GM12874 (cell line): ENCODE results near the gene CCDC88B.

Source experiments
- CTCF ChIP-seq: IDR thresholded peaks from 2 replicates; pipeline ENCODE4 v1.5.1; 2011; ENCODE audit warnings: low read depth, mild to moderate bottlenecking, control low read depth, low read length, moderate library complexity; ENCODE audit not compliant: insufficient read depth

Gene CCDC88B

GRCh38 chr11:64359712-64360445 is 19.9 kb downstream of the CCDC88B start:
- TF ChIP-seq CTCF = peak; percentile 65

GRCh38 chr11:64360448-64360921 is 20.5 kb downstream of the CCDC88B start:
- TF ChIP-seq CTCF = no peak

- no peak for TF ChIP-seq CTCF
Observed at GRCh38 chr11:64361659-64362058, 21.7 kb downstream of the CCDC88B start.

GRCh38 chr11:64362339-64362738 is 22.3 kb downstream of the CCDC88B start:
- TF ChIP-seq CTCF = no peak

GRCh38 chr11:64364435-64364834 is 24.4 kb downstream of the CCDC88B start:
- TF ChIP-seq CTCF = no peak

- no peak for TF ChIP-seq CTCF
Observed at GRCh38 chr11:64364911-64365310, 24.9 kb downstream of the CCDC88B start.

GRCh38 chr11:64366751-64367150 is 26.7 kb downstream of the CCDC88B start:
- TF ChIP-seq CTCF = no peak
